HepG2 (cell line): Measurements from ENCODE around the gene IFNA6.
A peak's percentile ranks its signal among the peaks of the same experiment; 100 is the strongest.

Experiments
- AFF4 ChIP-seq: sonication (generic); formaldehyde crosslinking; IDR thresholded peaks from 2 replicates; pipeline ENCODE4 v1.4.0; 2020; ENCODE audit warnings: missing genetic modification reagents
- ATF2 ChIP-seq: sonication (generic); formaldehyde crosslinking; IDR thresholded peaks from 2 replicates; pipeline ENCODE4 v1.4.0; 2020; ENCODE audit warnings: missing genetic modification reagents
- CTCF ChIP-seq: sonication (generic); formaldehyde crosslinking; IDR thresholded peaks from 2 replicates; pipeline ENCODE4 v1.5.0; 2020; ENCODE audit warnings: mild to moderate bottlenecking, missing genetic modification reagents, moderate library complexity
- POGK ChIP-seq: sonication (generic); formaldehyde crosslinking; conservative IDR thresholded peaks from 2 replicates; pipeline ENCODE4 v1.8.0; 2022; ENCODE audit warnings: mild to moderate bottlenecking, moderate library complexity, missing genetic modification reagents
- POLR2A ChIP-seq, 2 experiments: IDR thresholded peaks; 2 replicates each; pipeline ENCODE4 v1.6.1; 2011; ENCODE audit warnings: low read depth in 2 of 2, low read length in 2 of 2, mild to moderate bottlenecking in 1 of 2, moderate library complexity in 1 of 2; ENCODE audit not compliant: insufficient read depth in 1 of 2
- TRIM22 ChIP-seq: fragments of 450-650 bp; IDR thresholded peaks from 2 replicates; pipeline ENCODE4 v1.6.1; 2017
- ZFX ChIP-seq: sonication (generic); formaldehyde crosslinking; IDR thresholded peaks from 2 replicates; pipeline ENCODE4 v1.4.0; 2020; ENCODE audit warnings: mild to moderate bottlenecking, low read depth, missing genetic modification reagents, moderate library complexity

- TF ChIP-seq CTCF (0 out of 2 replicates have a peak, but pooled peaks have one; percentile 4), POLR2A (IDR thresholded peaks at IDR 0.05; ENCODE audit: insufficient read depth in 1 of 2, low read depth in 2 of 2, low read length in 2 of 2) (no peak), POGK (CRISPR knock-in tag) (no peak), AFF4 (CRISPR knock-in tag) (no peak), TRIM22 (no peak), ZFX (CRISPR knock-in tag) (no peak), ATF2 (CRISPR knock-in tag) (no peak)
These were observed 33.8 kb downstream of the IFNA6 start for GRCh38 chr9:21316860-21317259.
